Measurements from ENCODE around the gene ARL3. TPM values are rescaled to one million over a fixed set of nuclear protein-coding genes. Genes with fewer than 3 reads are reported as not detected.

Gene ARL3
- total RNA-seq, 1 donor from 2014 or later, result 9.5 TPM

GRCh38 chr10:102678068-102678400, 36.2 kb downstream of the ARL3 start:
- H3K4me3 ChIP-seq (ENCODE audit: low read depth, low read length), result no peak overlapping the region
- DNase-seq (ENCODE audit: low read depth), result no peak
- TF ChIP-seq CTCF (conservative IDR thresholded peaks at IDR 0.05; ENCODE audit: low read depth, low read length), result no peak

- DNase-seq (ENCODE audit: low read depth), result no peak
- TF ChIP-seq CTCF (conservative IDR thresholded peaks at IDR 0.05; ENCODE audit: low read depth, low read length), result no peak
- no peak overlapping the region for H3K4me3 ChIP-seq (ENCODE audit: low read depth, low read length)
Observed at GRCh38 chr10:102677331-102678067, 36.7 kb downstream of the ARL3 start.

- no peak for DNase-seq (ENCODE audit: low read depth)
- no peak overlapping the region for H3K4me3 ChIP-seq (ENCODE audit: low read depth, low read length)
- TF ChIP-seq CTCF (conservative IDR thresholded peaks at IDR 0.05; ENCODE audit: low read depth, low read length), result no peak
Observed at GRCh38 chr10:102676534-102677315, 37.5 kb downstream of the ARL3 start.

- H3K4me3 ChIP-seq (ENCODE audit: low read depth, low read length), result no peak overlapping the region
- TF ChIP-seq CTCF (conservative IDR thresholded peaks at IDR 0.05; ENCODE audit: low read depth, low read length), result no peak
- DNase-seq (ENCODE audit: low read depth), result peak; percentile 67
Observed at GRCh38 chr10:102675666-102676533, 38.3 kb downstream of the ARL3 start.

DNA sequence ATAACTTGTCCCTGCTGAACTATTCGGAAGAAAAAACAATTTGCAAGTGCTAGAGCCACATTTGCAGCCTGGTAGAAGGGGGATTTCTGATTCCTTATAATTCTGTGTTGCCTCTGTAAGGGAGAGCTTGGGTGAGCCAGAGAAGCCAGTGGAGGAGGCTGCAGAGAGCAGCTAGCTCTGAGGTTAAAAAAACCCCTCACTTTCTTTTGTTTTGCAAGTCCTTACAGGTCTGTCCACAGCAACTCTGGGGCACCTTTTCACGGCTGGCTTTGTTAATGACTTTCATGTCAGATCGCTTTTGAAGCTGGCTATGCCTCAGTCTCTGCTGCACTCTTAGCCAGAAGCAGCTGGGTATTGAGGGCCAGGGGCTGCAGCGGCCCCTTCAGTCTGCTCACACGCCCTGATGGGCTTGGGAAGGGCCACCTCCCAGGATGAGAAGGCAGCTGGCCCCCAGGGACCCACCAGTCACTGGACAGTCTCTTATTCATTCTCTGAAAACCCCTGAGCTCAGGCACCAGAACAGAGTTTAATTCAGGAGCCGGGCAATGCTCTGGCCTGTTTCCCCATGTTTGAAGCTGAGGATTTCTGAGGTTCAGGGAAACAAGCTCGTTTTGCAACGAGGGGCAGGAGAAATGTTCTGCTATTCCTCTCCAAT, 39.1 kb downstream of the ARL3 start:
- H3K4me3 ChIP-seq (ENCODE audit: low read depth, low read length), result no peak overlapping the region
- no peak for TF ChIP-seq CTCF (conservative IDR thresholded peaks at IDR 0.05; ENCODE audit: low read depth, low read length)
- DNase-seq (ENCODE audit: low read depth), result no peak

DNA sequence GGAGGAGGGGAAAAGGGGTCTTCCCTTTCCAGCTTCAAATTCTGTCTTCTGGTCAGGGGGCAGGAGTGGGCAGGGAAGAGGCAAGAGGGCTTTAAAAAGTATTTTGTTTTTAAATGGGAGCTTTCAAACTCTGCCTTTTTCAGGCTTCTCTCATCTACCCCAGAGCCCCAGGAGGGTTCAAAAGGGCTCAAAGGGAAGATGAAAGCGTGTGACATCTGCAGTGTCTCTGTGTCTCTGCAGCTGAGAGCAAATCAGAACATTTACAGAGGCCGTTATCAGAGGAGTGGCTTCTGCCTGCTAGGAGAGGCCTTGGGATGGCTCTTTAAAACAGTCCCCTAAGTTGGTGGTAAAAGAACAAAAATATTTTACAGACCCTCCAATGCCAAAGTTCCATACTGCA, 39.6 kb downstream of the ARL3 start:
- no peak for TF ChIP-seq CTCF (conservative IDR thresholded peaks at IDR 0.05; ENCODE audit: low read depth, low read length)
- no peak overlapping the region for H3K4me3 ChIP-seq (ENCODE audit: low read depth, low read length)

More for the DNA sequence above, 39.6 kb downstream of the ARL3 start:
- no peak for DNase-seq (ENCODE audit: low read depth)
